Mononuclear cell (primary cell): ENCODE results near the gene NAIF1. TPM values are rescaled to one million over a fixed set of nuclear protein-coding genes. Genes with fewer than 3 reads are reported as not detected.
"Not testable (repeated sequence)": the region's sequence is repeated elsewhere in the genome, so short reads cannot be mapped to it uniquely, and the experiment has no call there.

ENCODE experiments used
- H3K27me3 ChIP-seq: 2 replicates; pipeline ENCODE4 v1.6.0; 2011; ENCODE audit warnings: low read length, control low read depth; ENCODE audit not compliant: insufficient read depth
- H3K4me1 ChIP-seq: 2 replicates; pipeline ENCODE4 v1.5.1; 2011; ENCODE audit warnings: mild to moderate bottlenecking, low read length, control low read depth; ENCODE audit not compliant: insufficient read depth
- H3K4me3 ChIP-seq: 2 replicates; pipeline ENCODE4 v1.5.1; 2011; ENCODE audit warnings: mild to moderate bottlenecking, low read length, moderate library complexity
- H3K9me3 ChIP-seq: 2 replicates; pipeline ENCODE4 v1.5.1; 2011; ENCODE audit warnings: low read depth, mild to moderate bottlenecking, control low read depth, low read length
- total RNA-seq: library from RNA; depleted of rRNA; stranded (reverse); fragments of >200 nt; gene quantifications from one replicate; pipeline ENCODE4 v1.2.3, GENCODE V29; 2012

Gene NAIF1
- total RNA-seq, 1 donor, result 14.0 TPM

DNA sequence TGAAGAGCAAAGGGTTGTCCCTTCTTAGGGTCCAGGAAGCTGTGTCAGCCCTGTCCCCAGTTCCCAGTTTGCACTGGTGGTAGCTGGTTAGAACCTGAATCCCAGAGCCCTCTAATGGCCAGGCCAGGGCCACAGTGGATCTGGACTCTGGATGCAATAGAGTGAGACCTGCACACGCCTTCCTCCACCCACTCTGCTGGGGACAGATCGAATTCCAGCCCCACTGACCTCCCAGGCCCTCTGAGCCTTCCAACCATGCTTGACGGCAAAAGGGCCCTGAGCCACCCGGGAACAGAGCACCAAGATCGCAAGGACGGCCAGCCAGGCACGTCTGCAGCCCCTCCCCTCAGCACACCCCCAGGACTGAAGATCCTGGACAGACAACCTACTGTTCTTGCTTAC, 23.7 kb downstream of the NAIF1 start:
- no peaks in the 10 kb centered on the region for H3K9me3 ChIP-seq
- H3K4me1 ChIP-seq, result no peaks in the 10 kb centered on the region
- H3K27me3 ChIP-seq, result no peaks in the 10 kb centered on the region
- no peak overlapping the region for H3K4me3 ChIP-seq

DNA sequence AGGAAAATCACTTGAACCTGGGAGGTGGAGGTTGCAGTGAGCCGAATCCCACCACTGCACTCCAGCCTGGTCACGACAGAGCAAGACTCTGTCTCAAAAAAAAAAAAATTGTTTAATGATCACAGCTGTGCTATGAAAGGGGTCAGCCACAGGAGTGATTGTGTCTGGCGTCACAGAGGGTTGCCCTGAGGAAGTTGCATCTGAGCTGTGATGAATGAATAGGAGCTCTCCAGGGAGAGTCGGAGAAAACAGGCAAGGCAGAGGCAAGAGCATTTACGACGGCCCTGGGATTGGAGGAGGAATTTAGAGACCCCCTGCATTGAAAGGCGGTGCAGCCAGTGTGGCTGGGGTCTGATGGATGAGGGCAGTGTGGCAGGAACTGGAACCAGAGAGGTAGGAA, 25.1 kb downstream of the NAIF1 start:
- Histone ChIP-seq H3K27me3 (no peaks in the 10 kb centered on the region), H3K4me3 (no peak overlapping the region), H3K9me3 (no peaks in the 10 kb centered on the region), H3K4me1 (no peaks in the 10 kb centered on the region)

- H3K4me1 ChIP-seq, H3K4me3 ChIP-seq, H3K27me3 ChIP-seq, H3K9me3 ChIP-seq: not testable (repeated sequence)
These were observed 26.3 kb downstream of the NAIF1 start for GRCh38 chr9:128040783-128041182.

DNA sequence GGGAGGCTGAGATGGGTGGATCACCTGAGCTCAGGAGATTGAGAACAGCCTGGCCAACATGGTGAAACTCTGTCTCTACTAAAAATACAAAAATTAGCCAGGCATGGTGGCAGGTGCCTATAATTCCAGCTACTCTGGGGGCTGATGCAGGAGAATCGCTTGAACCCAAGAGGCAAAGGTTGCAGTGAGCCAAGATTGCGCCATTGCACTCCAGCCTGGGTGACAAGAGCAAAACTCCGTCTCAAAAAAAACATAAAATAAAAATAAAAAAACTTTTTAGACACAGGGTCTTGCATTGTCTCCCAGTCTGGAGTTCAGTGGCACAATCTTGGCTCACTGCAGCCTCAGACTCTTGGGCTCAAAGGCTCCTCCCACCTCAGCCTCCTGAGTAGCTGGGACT, 30.6 kb downstream of the NAIF1 start:
- not testable (repeated sequence) for H3K4me3 ChIP-seq, H3K27me3 ChIP-seq, H3K9me3 ChIP-seq
- H3K4me1 ChIP-seq, result peaks cover 35% of the 10 kb centered on the region

DNA sequence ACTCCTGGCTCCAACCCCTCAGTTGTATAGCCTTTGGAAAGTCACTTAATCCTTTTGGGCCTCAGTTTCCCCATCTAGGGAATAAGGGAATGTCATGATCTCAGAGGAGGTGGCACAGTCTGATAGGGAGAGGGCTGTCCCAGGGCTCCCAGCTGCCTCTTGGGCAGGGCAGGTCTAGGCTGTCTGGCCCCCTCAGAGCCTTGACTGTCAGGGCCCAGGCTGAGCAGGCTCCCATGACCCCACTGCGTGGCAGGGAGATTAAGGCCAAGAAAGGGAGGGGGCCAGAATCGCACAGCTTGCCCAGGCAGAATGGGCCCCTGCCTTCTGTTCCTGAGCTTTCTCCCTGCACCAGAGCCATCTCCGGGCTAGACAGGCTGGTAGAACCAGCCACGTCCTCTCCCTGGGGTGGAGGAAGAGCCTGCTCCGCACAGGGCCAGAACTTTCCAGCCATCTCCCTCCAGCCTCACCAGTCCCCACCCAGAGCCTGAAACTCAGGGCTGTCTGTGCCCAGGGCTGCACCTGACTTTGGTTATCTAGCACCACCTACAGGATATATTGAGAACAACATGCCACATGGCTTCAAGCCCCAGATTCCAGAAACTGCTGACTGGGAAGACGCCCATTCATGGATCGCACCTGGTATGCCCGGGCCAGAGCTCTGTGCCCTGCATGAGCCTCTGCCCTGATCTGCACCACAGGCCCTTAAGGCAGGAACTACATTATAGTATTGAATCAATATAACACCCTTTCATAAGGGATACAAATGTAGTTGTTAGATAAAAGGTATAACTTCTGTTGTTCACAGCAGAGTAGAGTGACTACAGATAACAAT, 32.1 kb downstream of the NAIF1 start:
- Histone ChIP-seq H3K4me1 (peaks cover 50% of the 10 kb centered on the region), H3K9me3 (no peaks in the 10 kb centered on the region), H3K4me3 (no peak overlapping the region), H3K27me3 (no peaks in the 10 kb centered on the region)

- no peak overlapping the region for H3K4me3 ChIP-seq
- no peaks in the 10 kb centered on the region for H3K9me3 ChIP-seq
- peaks cover 64% of the 10 kb centered on the region for H3K4me1 ChIP-seq
- H3K27me3 ChIP-seq, result no peaks in the 10 kb centered on the region
These were observed 33.5 kb downstream of the NAIF1 start for GRCh38 chr9:128033609-128034008.

GRCh38 chr9:128027705-128028104, 39.4 kb downstream of the NAIF1 start:
- H3K4me3 ChIP-seq, result no peak overlapping the region
- H3K4me1 ChIP-seq, result peaks cover 97% of the 10 kb centered on the region

DNA sequence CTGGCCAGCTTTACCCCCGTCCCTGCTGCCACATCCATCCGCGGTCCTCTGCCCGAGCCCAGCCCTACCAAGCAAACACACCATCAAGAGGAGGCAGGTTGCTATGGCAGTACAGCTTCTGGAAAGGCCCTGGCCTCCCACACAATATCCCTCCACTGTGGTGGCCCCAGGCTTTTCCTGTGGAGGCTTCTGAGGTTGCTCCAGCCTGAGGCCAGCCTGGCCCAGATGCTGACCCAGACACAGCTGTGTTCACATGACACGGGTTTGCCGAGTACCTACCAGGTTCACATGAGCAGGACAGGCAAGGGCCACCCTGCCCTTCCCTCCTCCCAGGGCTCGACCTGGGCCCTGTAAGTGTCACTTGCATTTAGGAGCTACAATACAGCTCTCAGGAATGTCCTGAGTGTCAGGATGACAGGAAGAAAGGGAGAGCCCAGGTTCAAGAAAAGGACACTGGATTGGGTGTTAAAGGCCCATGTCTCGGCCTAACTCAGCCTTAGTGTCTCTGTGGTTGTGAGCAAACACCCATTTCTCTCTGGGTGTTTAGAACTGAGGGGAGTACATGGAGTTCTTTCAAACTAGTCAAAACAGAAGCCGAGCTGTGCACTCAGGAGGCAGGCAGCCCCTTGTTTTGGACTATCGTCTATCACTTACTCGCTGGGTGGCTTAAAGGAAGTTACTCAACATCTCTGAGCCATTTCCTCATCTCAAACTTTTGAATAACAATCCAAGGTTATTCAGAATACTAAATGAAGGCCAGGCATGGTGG, 40.2 kb downstream of the NAIF1 start:
- H3K4me1 ChIP-seq, result peaks cover 99% of the 10 kb centered on the region
- H3K9me3 ChIP-seq, result no peaks in the 10 kb centered on the region
- H3K27me3 ChIP-seq, result no peaks in the 10 kb centered on the region
- no peak overlapping the region for H3K4me3 ChIP-seq

More at GRCh38 chr9:128027705-128028104, 39.4 kb downstream of the NAIF1 start:
- Histone ChIP-seq H3K27me3 (no peaks in the 10 kb centered on the region), H3K9me3 (no peaks in the 10 kb centered on the region)

DNA sequence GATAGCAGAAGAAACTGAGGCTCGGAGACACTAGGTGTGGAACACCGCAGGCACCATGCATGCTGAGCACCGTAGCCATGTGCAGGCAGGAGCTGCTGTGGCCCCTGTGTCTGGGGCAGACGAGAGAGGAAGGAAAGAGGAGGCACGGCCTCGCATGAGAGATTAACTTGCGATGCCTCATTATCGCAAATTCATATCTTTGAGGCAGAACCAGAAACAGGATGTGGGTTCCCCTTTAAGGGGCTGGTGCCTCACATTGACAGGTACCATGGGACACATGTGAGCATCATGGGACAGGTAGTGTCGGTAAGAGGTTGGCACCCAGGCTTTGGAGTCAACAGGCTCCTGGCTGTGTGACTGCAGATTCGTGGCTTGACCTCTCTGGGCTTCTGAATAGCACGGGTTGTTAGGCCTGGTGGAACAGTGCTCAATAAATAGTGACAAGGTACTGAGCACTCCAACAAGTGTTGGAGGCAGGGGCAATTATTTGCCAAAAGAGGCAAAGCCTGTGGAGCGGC, 40.8 kb downstream of the NAIF1 start:
- peaks cover 98% of the 10 kb centered on the region for H3K4me1 ChIP-seq
- no peak overlapping the region for H3K4me3 ChIP-seq
- no peaks in the 10 kb centered on the region for H3K9me3 ChIP-seq
- H3K27me3 ChIP-seq, result no peaks in the 10 kb centered on the region

GRCh38 chr9:128025736-128026135, 41.4 kb downstream of the NAIF1 start:
- no peak overlapping the region for H3K4me3 ChIP-seq
- H3K27me3 ChIP-seq, result no peaks in the 10 kb centered on the region
- H3K4me1 ChIP-seq, result peaks cover 92% of the 10 kb centered on the region
- H3K9me3 ChIP-seq, result no peaks in the 10 kb centered on the region

- Histone ChIP-seq H3K4me3 (no peak overlapping the region), H3K9me3 (no peaks in the 10 kb centered on the region), H3K4me1 (peaks cover 83% of the 10 kb centered on the region), H3K27me3 (no peaks in the 10 kb centered on the region)
These were observed 42.3 kb downstream of the NAIF1 start for GRCh38 chr9:128024761-128025308.

- H3K27me3 ChIP-seq, H3K4me3 ChIP-seq, H3K9me3 ChIP-seq: not testable (repeated sequence)
- peaks cover 73% of the 10 kb centered on the region for H3K4me1 ChIP-seq
These were observed 43.4 kb downstream of the NAIF1 start for GRCh38 chr9:128023671-128024070.

GRCh38 chr9:128022886-128023285, 44.2 kb downstream of the NAIF1 start:
- H3K4me1 ChIP-seq, result peaks cover 65% of the 10 kb centered on the region
- H3K27me3 ChIP-seq, result no peaks in the 10 kb centered on the region
- H3K4me3 ChIP-seq, result no peak overlapping the region
- no peaks in the 10 kb centered on the region for H3K9me3 ChIP-seq

DNA sequence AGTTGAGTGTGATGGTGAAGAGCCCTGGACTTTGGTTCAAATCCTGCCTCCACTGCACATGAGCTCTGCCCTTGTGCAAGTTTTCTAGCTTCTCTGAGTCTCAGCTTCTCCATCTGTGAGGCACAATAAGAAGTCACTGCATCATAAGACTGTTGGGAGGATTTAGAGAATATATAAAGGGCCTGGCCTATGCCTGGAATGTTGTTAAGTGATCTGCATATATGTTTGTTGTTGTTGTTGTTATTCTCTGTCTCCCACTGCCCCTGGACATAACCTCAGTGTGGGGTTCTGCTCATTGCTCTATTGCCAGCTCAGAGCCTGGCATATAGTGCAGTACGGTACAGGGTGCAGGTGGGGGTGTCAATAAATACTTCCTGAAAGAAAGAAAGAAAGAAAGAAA, 46.0 kb downstream of the NAIF1 start:
- Histone ChIP-seq H3K27me3 (no peaks in the 10 kb centered on the region), H3K4me3 (no peak overlapping the region), H3K9me3 (no peaks in the 10 kb centered on the region), H3K4me1 (peaks cover 47% of the 10 kb centered on the region)

GRCh38 chr9:128020692-128021091, 46.4 kb downstream of the NAIF1 start:
- Histone ChIP-seq H3K27me3 (no peaks in the 10 kb centered on the region), H3K4me1 (peaks cover 43% of the 10 kb centered on the region), H3K4me3 (no peak overlapping the region), H3K9me3 (no peaks in the 10 kb centered on the region)
